Right lobe of liver (tissue), 4 donors: Measurements from ENCODE around the gene CACNA1B.

Experiments
- POLR2A ChIP-seq: fragments of 450-650 bp; IDR thresholded peaks from one replicate; pipeline ENCODE4 v1.6.1; 2017; ENCODE audit warnings: antibody characterized with exemption, mild to moderate bottlenecking
- TF ChIP-seq, protein P1 (sequence below), 4 donors: fragments of 200-600 bp in 3 of 4; fragments of 450-650 bp in 1 of 4; IDR thresholded peaks; one replicate each; pipeline versions ENCODE4 v1.5.1 to v1.8.0; 2016 to 2022; ENCODE audit warnings: antibody characterized with exemption in 4 of 4, mild to moderate bottlenecking in 2 of 4
- donor health status: DM: no; HTN: no; CAD: no.
- donor health status: DM: no; HTN: no; CAD: no.
- donor health status: DM: no; HTN: yes; CAD: no.

DNA sequence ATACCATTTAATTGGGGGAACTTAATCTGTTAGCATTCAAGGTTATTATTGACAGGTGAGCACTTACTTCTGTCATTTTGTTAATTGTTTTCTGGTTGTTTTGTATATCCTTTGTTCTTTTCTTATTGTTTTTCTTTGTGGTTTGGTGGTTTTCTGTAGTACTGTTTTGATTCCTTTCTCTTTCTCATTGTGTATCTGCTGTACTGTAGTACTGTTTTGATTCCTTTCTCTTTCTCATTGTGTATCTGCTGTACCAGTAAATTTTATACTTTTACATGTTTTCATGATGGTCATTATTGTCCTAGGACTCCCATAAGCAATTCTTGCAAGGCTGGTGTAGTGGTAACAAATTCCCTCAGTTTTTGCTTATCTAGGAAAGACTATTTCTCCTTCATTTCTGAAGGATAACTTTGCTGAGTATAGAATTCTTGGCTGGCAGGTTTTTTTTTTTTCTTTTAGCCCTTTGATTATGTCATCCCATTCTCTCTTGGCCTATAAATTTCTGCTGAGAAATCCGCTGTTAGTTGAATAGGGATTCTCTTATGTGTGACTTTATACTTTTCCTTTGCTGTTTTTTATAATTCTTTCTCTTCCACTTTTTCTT lies 24.1 kb upstream of the CACNA1B start:
- TF ChIP-seq, protein P1, sequence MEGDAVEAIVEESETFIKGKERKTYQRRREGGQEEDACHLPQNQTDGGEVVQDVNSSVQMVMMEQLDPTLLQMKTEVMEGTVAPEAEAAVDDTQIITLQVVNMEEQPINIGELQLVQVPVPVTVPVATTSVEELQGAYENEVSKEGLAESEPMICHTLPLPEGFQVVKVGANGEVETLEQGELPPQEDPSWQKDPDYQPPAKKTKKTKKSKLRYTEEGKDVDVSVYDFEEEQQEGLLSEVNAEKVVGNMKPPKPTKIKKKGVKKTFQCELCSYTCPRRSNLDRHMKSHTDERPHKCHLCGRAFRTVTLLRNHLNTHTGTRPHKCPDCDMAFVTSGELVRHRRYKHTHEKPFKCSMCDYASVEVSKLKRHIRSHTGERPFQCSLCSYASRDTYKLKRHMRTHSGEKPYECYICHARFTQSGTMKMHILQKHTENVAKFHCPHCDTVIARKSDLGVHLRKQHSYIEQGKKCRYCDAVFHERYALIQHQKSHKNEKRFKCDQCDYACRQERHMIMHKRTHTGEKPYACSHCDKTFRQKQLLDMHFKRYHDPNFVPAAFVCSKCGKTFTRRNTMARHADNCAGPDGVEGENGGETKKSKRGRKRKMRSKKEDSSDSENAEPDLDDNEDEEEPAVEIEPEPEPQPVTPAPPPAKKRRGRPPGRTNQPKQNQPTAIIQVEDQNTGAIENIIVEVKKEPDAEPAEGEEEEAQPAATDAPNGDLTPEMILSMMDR (IDR thresholded peaks at IDR 0.05), result no peak
- no peak for TF ChIP-seq POLR2A
